GM12878 (cell line): Measurements from ENCODE around the gene ACOT12. TPM values are rescaled to one million over a fixed set of nuclear protein-coding genes. Genes with fewer than 3 reads are reported as not detected.

Experiments
- ATAC-seq: fragments of 200-7000 bp; cut with Tn5 transposase; 3 replicates; pipeline ENCODE4 v1.9.1; 2020; ENCODE audit warnings: mild to moderate bottlenecking, moderate library complexity
- BruUV-seq: library from RNA; stranded (reverse); fragments of 400-500 nt; replicated peaks from 2 replicates; lab custom pipeline; 2021; lab: Mats Ljungman, UMichigan
- CTCF ChIA-PET: fragments of 300-600 bp; sonication (Branson Sonifier 250); formaldehyde crosslinking; extraction: SDS; loops from one replicate; lab custom pipeline; 2021; ENCODE audit warnings: inconsistent platforms; lab: Yijun Ruan, JAX
- POLR2A ChIA-PET: fragments of 350-600 bp; formaldehyde crosslinking; extraction: SDS; loops from one replicate; lab custom pipeline; 2021; ENCODE audit warnings: inconsistent platforms; lab: Charles Lee
- RAD21 ChIA-PET: fragments of 300-600 bp; sonication (Branson Sonifier 250); formaldehyde crosslinking; loops from one replicate; lab custom pipeline; 2023; ENCODE audit warnings: antibody characterized with exemption; ENCODE audit not compliant: unreplicated experiment; lab: Charles Lee
- SMC1A ChIA-PET: fragments of 300-600 bp; sonication (Branson Sonifier 250); formaldehyde crosslinking; loops from one replicate; lab custom pipeline; 2023; ENCODE audit not compliant: unreplicated experiment, uncharacterized antibody; lab: Charles Lee
- DNase-seq: peaks from one replicate; pipeline ENCODE4 v3.0.0-alpha.2; 2011; ENCODE audit warnings: low read depth, low spot score
- FAIRE-seq: peaks from 3 replicates; lab custom pipeline; 2011; peaks lifted over from hg19 to GRCh38; lab: Jason Lieb, UNC
- H2AFZ ChIP-seq: 2 replicates; pipeline ENCODE4 v1.6.0; 2011; ENCODE audit warnings: low read depth, low read length, control low read depth; ENCODE audit not compliant: control insufficient read depth
- H3K27ac ChIP-seq: 2 replicates; pipeline ENCODE4 v1.5.1; 2011; ENCODE audit warnings: control low read depth; ENCODE audit not compliant: control insufficient read depth, insufficient read depth
- H3K27me3 ChIP-seq, 2 experiments: replicated peaks in 1 of 2; 2 replicates each; pipeline versions ENCODE4 v1.6.0 to v1.6.1; 2011; ENCODE audit warnings: low read length in 1 of 2; ENCODE audit not compliant: control insufficient read depth in 2 of 2, insufficient read depth in 2 of 2
- H3K36me3 ChIP-seq, 2 experiments: 2 replicates each; pipeline ENCODE4 v1.5.1; 2011; ENCODE audit warnings: low read length in 1 of 2; ENCODE audit not compliant: control insufficient read depth in 2 of 2, insufficient read depth in 2 of 2
- H3K4me1 ChIP-seq: 2 replicates; pipeline ENCODE4 v1.6.1; 2011; ENCODE audit warnings: mild to moderate bottlenecking, low read length, moderate library complexity, mixed read lengths; ENCODE audit not compliant: control insufficient read depth, insufficient read depth
- H3K4me2 ChIP-seq: 2 replicates; pipeline ENCODE4 v1.6.0; 2011; ENCODE audit warnings: control low read depth; ENCODE audit not compliant: control insufficient read depth, insufficient read depth
- H3K4me3 ChIP-seq: fragments of 200-600 bp; sonication (generic); 2 replicates; pipeline ENCODE4 v1.5.1; 2016
- H3K79me2 ChIP-seq: 2 replicates; pipeline ENCODE4 v1.6.0; 2011; ENCODE audit warnings: low read length; ENCODE audit not compliant: control insufficient read depth, insufficient read depth
- H3K9ac ChIP-seq: 2 replicates; pipeline ENCODE4 v1.8.0; 2011; ENCODE audit warnings: low read length, control low read depth, mixed read lengths; ENCODE audit not compliant: control insufficient read depth, insufficient read depth
- H3K9me3 ChIP-seq: replicated peaks from 3 replicates; pipeline ENCODE4 v1.5.1; 2011; ENCODE audit warnings: mild to moderate bottlenecking, low read length; ENCODE audit not compliant: control insufficient read depth, insufficient read depth
- H4K20me1 ChIP-seq: 2 replicates; pipeline ENCODE4 v1.6.0; 2011; ENCODE audit not compliant: control insufficient read depth, insufficient read depth
- ASH2L ChIP-seq: fragments of 300-600, 200-600 bp; sonication (generic); IDR thresholded peaks from 2 replicates; pipeline ENCODE4 v1.6.1; 2017; ENCODE audit warnings: low read depth, mild to moderate bottlenecking, borderline replicate concordance
- ATF2 ChIP-seq: IDR thresholded peaks from 2 replicates; pipeline ENCODE4 v1.6.1; 2012; ENCODE audit warnings: low read length, inconsistent platforms
- CHD4 ChIP-seq: fragments of 200-600 bp; sonication (generic); IDR thresholded peaks from 2 replicates; pipeline ENCODE4 v1.6.1; 2016; ENCODE audit warnings: mild to moderate bottlenecking
- E2F4 ChIP-seq: IDR thresholded peaks from 2 replicates; pipeline ENCODE4 v1.6.1; 2012; ENCODE audit warnings: low read depth, low read length, improper control_type of control experiment
- EP300 ChIP-seq, 2 experiments: fragments of 150-350 bp in 1 of 2; IDR thresholded peaks; 2 replicates each; pipeline ENCODE4 v1.6.1; 2011 to 2012; ENCODE audit warnings: low read depth in 2 of 2, low read length in 2 of 2, borderline replicate concordance in 1 of 2, improper control_type of control experiment in 1 of 2, inconsistent platforms in 1 of 2; ENCODE audit not compliant: control insufficient read depth in 1 of 2
- GABPA ChIP-seq: IDR thresholded peaks from 2 replicates; pipeline ENCODE4 v1.6.1; 2014; ENCODE audit warnings: antibody characterized with exemption, low read depth, mild to moderate bottlenecking, inconsistent platforms
- HCFC1 ChIP-seq: fragments of 150-350 bp; IDR thresholded peaks from 2 replicates; pipeline ENCODE4 v1.6.1; 2014; ENCODE audit warnings: low read length
- HDGF ChIP-seq: fragments of 450-650 bp; IDR thresholded peaks from 2 replicates; pipeline ENCODE4 v1.6.1; 2016; ENCODE audit warnings: antibody characterized with exemption
- IKZF1 ChIP-seq: fragments of 450-650 bp; conservative IDR thresholded peaks from 2 replicates; pipeline ENCODE4 v1.6.1; 2017; ENCODE audit warnings: antibody characterized with exemption, mild to moderate bottlenecking
- POLR2AphosphoS2 ChIP-seq: IDR thresholded peaks from 2 replicates; pipeline ENCODE4 v1.6.1; 2011; ENCODE audit warnings: low read depth, mild to moderate bottlenecking, low read length, improper control_type of control experiment, moderate library complexity
- RUNX3 ChIP-seq: IDR thresholded peaks from 2 replicates; pipeline ENCODE4 v1.6.1; 2012; ENCODE audit warnings: low read length, inconsistent platforms
- ZNF24 ChIP-seq: fragments of 450-650 bp; IDR thresholded peaks from 2 replicates; pipeline ENCODE4 v1.6.1; 2017; ENCODE audit warnings: antibody characterized with exemption, mild to moderate bottlenecking
- WGBS: methylation state at CpG from one replicate; pipeline ENCODE4 v1.1.6; 2016; ENCODE audit warnings: low lambda C conversion rate; ENCODE audit not compliant: insufficient replicate concordance, insufficient coverage; ENCODE audit errors: missing lambda C conversion rate; 5-methylcytosine and 5-hydroxymethylcytosine counted together
- in situ Hi-C: fragments of 300-500 bp; cut with MboI; formaldehyde crosslinking; loops from 9 replicates; pipeline ENCODE4 v1.14.3; 2018; ENCODE audit warnings: mixed read lengths
- intact Hi-C: fragments of 100-400 bp; cut with micrococcal nuclease; formaldehyde crosslinking; loops from one replicate; pipeline ENCODE4 v1.14.2; 2022; ENCODE audit not compliant: unreplicated experiment
- polyA plus RNA-seq, 11 experiments: library from polyadenylated mRNA; depleted of rRNA in 4 of 11; unstranded in 6 of 11; stranded (reverse) in 5 of 11; fragments of >200 nt; fragmentation: Nextera tagmentation in 4 of 11; fragmentation: Illumina TruSeq in 1 of 11; extraction: Ambion mirVana in 4 of 11; extraction: Trizol in 1 of 11; gene quantifications; 1 replicate in 1 of 11; 2 replicates in 10 of 11; pipeline versions ENCODE4 v1.2.1 to v1.2.3, GENCODE V29; 2011 to 2016; ENCODE audit warnings: inconsistent platforms in 2 of 11, missing spikeins in 2 of 11, low read depth in 1 of 11
- total RNA-seq, 4 experiments: library from RNA; depleted of rRNA in 3 of 4; stranded (reverse); fragments of >200 nt in 3 of 4; fragmentation: Illumina TruSeq in 1 of 4; extraction: Trizol in 1 of 4; gene quantifications; 2 replicates each; pipeline versions ENCODE4 v1.2.1 to v1.2.3, GENCODE V29; 2013 to 2021

ACOT12 gene
- total and polyA plus RNA-seq, 10 of the 15 experiments (the other 5 are each of a cell fraction or from before 2014, with no cell fraction given), result 0.08 TPM; not detected in 9

- no peak for TF ChIP-seq EP300 (IDR thresholded peaks at IDR 0.05; ENCODE audit: borderline replicate concordance in 1 of 2, control insufficient read depth in 1 of 2, low read depth in 2 of 2, low read length in 2 of 2)
- no peak for TF ChIP-seq HCFC1
- TF ChIP-seq ZNF24, result no peak
- no peak for TF ChIP-seq ASH2L
- TF ChIP-seq GABPA, result no peak
- TF ChIP-seq, all 136 proteins: peak for 0
Observed at GRCh38 chr5:81422671-81423070, 28.7 kb upstream of the ACOT12 start (continued).

- ChIA-PET RAD21 (interaction anchor here (0.6 kb wide), 1 partner anchor 18 kb away, joined by 3 read pairs; no protein-coding TSS in a partner anchor), POLR2A (no interaction called here), CTCF (interaction anchor here (1.6 to 7.2 kb wide), 2 partner anchors 745 to 805 kb away, joined by 7 to 46 read pairs; no protein-coding TSS in a partner anchor), SMC1A (interaction anchor here (1.3 kb wide), 1 partner anchor 12 kb away, joined by 3 read pairs; no protein-coding TSS in a partner anchor)
- in situ Hi-C loops, result loop anchor here (10.0 kb wide), 1 partner anchor 805 kb away; no protein-coding TSS in a partner anchor
- H3K4me1 ChIP-seq, result no peaks in the 10 kb centered on the region
- H3K9ac ChIP-seq, result no peak overlapping the region
- no peak overlapping the region for H3K4me3 ChIP-seq
- H3K4me2 ChIP-seq, result no peak overlapping the region
- H2AFZ ChIP-seq, result no peak overlapping the region
- no peaks in the 10 kb centered on the region for H4K20me1 ChIP-seq
- ATAC-seq, result no peak
- FAIRE-seq, result no peak
- intact Hi-C loops, result loop anchor here (10.0 kb wide), 1 partner anchor 335 kb away; the partner anchor contains the start of gene SSBP2
- H3K36me3 ChIP-seq, result peaks cover 0 to 5% of the 10 kb centered on the region in 2 experiments; a peak in 2 of 4 replicates
- H3K27me3 ChIP-seq, result no peaks in the 10 kb centered on the region
- DNase-seq, result no peak
- BruUV-seq, result TSS peak; percentile 22
- TF ChIP-seq IKZF1 (no peak), RUNX3 (0 out of 2 replicates have a peak, but pooled peaks have one; percentile 5), E2F4 (no peak), HDGF (no peak), CHD4 (no peak), POLR2AphosphoS2 (no peak), ATF2 (no peak)
- H3K9me3 ChIP-seq, result no peaks in the 10 kb centered on the region
- WGBS, result 56% methylated on average over 6 of the region's 6 CpGs
- no peak overlapping the region for H3K27ac ChIP-seq
- H3K79me2 ChIP-seq, result no peaks in the 10 kb centered on the region
Observed at GRCh38 chr5:81420039-81420667, 26.2 kb upstream of the ACOT12 start.
